ENCODE results near the gene CTLA4. TPM values are rescaled to one million over a fixed set of nuclear protein-coding genes. Genes with fewer than 3 reads are reported as not detected.

The CTLA4 gene
- total RNA-seq, 4 donors from 2014 or later = not detected

DNA sequence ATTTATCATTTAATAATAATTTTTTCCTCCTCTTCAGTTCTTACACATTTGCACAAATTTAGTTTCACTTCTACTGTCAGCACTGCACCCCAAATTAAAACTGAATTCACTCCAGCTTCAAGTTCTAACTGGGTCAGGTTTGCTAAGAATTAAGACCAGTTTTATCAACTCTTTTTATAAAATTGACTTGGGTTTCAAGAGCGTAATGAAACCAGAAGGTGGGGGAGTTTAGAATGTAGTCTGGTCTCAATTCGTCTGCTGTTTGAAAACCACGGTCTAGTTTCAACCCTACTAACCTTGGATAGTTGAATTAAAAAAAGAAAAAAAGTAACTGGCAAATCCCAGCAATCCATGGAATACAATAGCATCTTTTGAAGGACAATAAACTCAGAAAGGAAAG is 14.3 kb upstream of the CTLA4 start:
- Histone ChIP-seq H3K27me3 (no peaks in the 10 kb centered on the region), H3K27ac (no peak overlapping the region), H3K4me1 (no peaks in the 10 kb centered on the region), H3K9me3 (no peaks in the 10 kb centered on the region), H3K4me3 (no peak overlapping the region), H3K36me3 (no peaks in the 10 kb centered on the region)
- no peak for TF ChIP-seq POLR2A (IDR thresholded peaks at IDR 0.05)
- TF ChIP-seq CTCF (IDR thresholded peaks at IDR 0.05 in 4 of 5, conservative IDR thresholded peaks at IDR 0.05 in 1 of 5) = no peak
- intact Hi-C loops (cut with DNase I; ENCODE audit: low total_unique reads) (loop anchor here (5.0 kb wide), 1 partner anchor 379 kb away; no protein-coding TSS in a partner anchor), in situ Hi-C loops (cut with MboI; ENCODE audit: low sequenced_read_pairs in 4 of 4) (no loop called here)
- ATAC-seq = no peak
- no peak for DNase-seq

GRCh38 chr2:203853722-203854121 is 13.8 kb upstream of the CTLA4 start:
- no peaks in the 10 kb centered on the region for H3K4me1 ChIP-seq
- intact Hi-C loops (cut with DNase I; ENCODE audit: low total_unique reads) (loop anchor here (5.0 kb wide), 1 partner anchor 379 kb away; no protein-coding TSS in a partner anchor), in situ Hi-C loops (cut with MboI; ENCODE audit: low sequenced_read_pairs in 4 of 4) (no loop called here)
- TF ChIP-seq CTCF (IDR thresholded peaks at IDR 0.05 in 4 of 5, conservative IDR thresholded peaks at IDR 0.05 in 1 of 5) (no peak), POLR2A (IDR thresholded peaks at IDR 0.05) (no peak)
- H3K36me3 ChIP-seq = no peaks in the 10 kb centered on the region
- no peaks in the 10 kb centered on the region for H3K9me3 ChIP-seq
- no peak overlapping the region for H3K27ac ChIP-seq
- no peak for DNase-seq
- no peak for ATAC-seq
- H3K4me3 ChIP-seq = no peak overlapping the region
- no peaks in the 10 kb centered on the region for H3K27me3 ChIP-seq

DNA sequence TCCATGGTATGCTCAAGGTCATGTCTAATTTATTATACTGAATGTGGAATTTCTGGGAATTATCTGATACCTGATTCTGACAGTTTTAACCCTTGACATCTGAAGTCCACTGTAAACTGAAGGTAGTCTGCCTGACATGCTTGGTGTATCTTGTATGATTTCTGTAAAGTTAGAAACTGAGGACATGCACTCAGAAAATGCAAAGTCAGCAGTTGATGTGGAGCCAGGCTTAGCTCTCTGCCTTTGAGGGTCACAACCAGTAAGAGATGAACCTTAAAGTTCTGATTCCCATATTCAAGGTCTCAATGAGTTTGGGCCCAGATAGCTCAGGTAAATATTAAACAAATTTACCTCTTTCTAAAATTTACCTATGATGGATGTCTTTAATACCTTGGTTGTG is 12.3 kb upstream of the CTLA4 start:
- TF ChIP-seq CTCF (IDR thresholded peaks at IDR 0.05 in 4 of 5, conservative IDR thresholded peaks at IDR 0.05 in 1 of 5) = no peak
- TF ChIP-seq POLR2A (IDR thresholded peaks at IDR 0.05) = no peak
- Histone ChIP-seq H3K36me3 (no peaks in the 10 kb centered on the region), H3K9me3 (no peaks in the 10 kb centered on the region), H3K27me3 (no peaks in the 10 kb centered on the region), H3K4me3 (no peak overlapping the region), H3K4me1 (no peaks in the 10 kb centered on the region), H3K27ac (no peak overlapping the region)
- no peak for DNase-seq
- in situ Hi-C loops (cut with MboI; ENCODE audit: low sequenced_read_pairs in 4 of 4) = no loop called here
- no peak for ATAC-seq
- intact Hi-C loops (cut with DNase I; ENCODE audit: low total_unique reads) = no loop called here

- H3K9me3 ChIP-seq = no peaks in the 10 kb centered on the region
- DNase-seq (no peak), ATAC-seq (no peak)
- no peaks in the 10 kb centered on the region for H3K27me3 ChIP-seq
- H3K27ac ChIP-seq = no peak overlapping the region
- no peaks in the 10 kb centered on the region for H3K4me1 ChIP-seq
- no peaks in the 10 kb centered on the region for H3K36me3 ChIP-seq
- no peak for TF ChIP-seq POLR2A (IDR thresholded peaks at IDR 0.05)
- intact Hi-C loops (cut with DNase I; ENCODE audit: low total_unique reads) (no loop called here), in situ Hi-C loops (cut with MboI; ENCODE audit: low sequenced_read_pairs in 4 of 4) (no loop called here)
- H3K4me3 ChIP-seq = no peak overlapping the region
Measured at GRCh38 chr2:203857656-203858055, 9.9 kb upstream of the CTLA4 start.

DNA sequence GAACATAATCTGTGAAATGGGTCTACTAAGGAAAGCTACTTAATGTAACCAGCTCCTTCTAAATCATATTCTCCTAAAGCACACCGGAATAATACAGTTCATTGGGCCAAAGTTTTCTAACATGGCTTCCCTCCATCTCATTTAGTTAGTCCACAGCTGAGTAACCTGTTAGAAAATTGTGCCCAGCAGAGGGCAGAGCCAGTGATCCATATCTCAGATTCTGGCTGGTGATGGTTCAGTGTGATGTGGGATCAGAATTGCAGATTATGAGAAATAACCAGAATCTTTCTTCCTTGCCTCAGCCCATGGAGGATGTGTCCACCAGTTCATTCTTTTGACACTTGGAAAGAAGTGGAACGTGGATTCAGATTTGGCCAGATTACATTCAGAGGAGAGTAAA is 9.4 kb upstream of the CTLA4 start:
- TF ChIP-seq CTCF (IDR thresholded peaks at IDR 0.05 in 4 of 5, conservative IDR thresholded peaks at IDR 0.05 in 1 of 5) (no peak), POLR2A (IDR thresholded peaks at IDR 0.05) (no peak)
- Histone ChIP-seq H3K9me3 (no peaks in the 10 kb centered on the region), H3K27ac (no peak overlapping the region), H3K4me1 (no peaks in the 10 kb centered on the region), H3K4me3 (no peak overlapping the region), H3K27me3 (no peaks in the 10 kb centered on the region), H3K36me3 (no peaks in the 10 kb centered on the region)
- intact Hi-C loops (cut with DNase I; ENCODE audit: low total_unique reads) (no loop called here), in situ Hi-C loops (cut with MboI; ENCODE audit: low sequenced_read_pairs in 4 of 4) (no loop called here)
- ATAC-seq (no peak), DNase-seq (no peak)

Data from gastrocnemius medialis (tissue), 4 donors.